ENCODE results near the gene VPS13D.

Gene VPS13D

DNA sequence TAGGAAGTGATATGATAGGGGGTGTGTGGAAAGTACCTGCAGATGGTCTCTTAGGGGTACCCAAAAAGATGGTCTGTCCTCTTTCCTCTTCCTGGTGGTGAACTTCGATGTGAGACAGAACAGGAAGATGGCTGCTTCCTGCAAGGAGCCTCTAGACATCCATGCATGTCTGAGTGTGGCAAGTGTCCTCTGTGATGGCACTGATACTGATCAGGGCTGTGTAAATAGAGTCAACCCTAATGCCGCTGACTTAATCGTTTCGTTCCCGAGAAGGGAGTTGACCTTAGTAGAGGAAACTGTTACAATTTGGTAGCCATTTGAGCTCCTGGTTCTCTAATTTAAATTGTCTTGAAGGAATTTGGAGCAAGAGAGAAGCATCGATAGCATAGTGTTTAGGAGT lies 168.6 kb downstream of the VPS13D start:
- no peak for TF ChIP-seq ZNF274 (IDR thresholded peaks at IDR 0.05; ENCODE audit: low read depth, low read length)
- DNase-seq (ENCODE audit: low read depth, low spot score) = no peak
- Histone ChIP-seq H3K27me3 (ENCODE audit: insufficient read depth, insufficient read length) (no peaks in the 10 kb centered on the region), H3K9me3 (ENCODE audit: insufficient read depth, low read length) (no peaks in the 10 kb centered on the region), H3K36me3 (ENCODE audit: insufficient read depth, insufficient read length, low read length) (peaks cover 24% of the 10 kb centered on the region), H3K4me1 (ENCODE audit: insufficient read depth, insufficient read length) (no peaks in the 10 kb centered on the region), H3K4me3 (ENCODE audit: insufficient read length, low read depth) (no peak overlapping the region), H3K9ac (ENCODE audit: insufficient read length, low read depth) (no peak overlapping the region)

- no peaks in the 10 kb centered on the region for H3K27me3 ChIP-seq (ENCODE audit: insufficient read depth, insufficient read length)
- no peak overlapping the region for H3K4me3 ChIP-seq (ENCODE audit: insufficient read length, low read depth)
- H3K4me1 ChIP-seq (ENCODE audit: insufficient read depth, insufficient read length) = no peaks in the 10 kb centered on the region
- TF ChIP-seq ZNF274 (IDR thresholded peaks at IDR 0.05; ENCODE audit: low read depth, low read length) (no peak), YY1 (IDR thresholded peaks at IDR 0.05; ENCODE audit: insufficient read depth, insufficient read length) (no peak), SUZ12 (IDR thresholded peaks at IDR 0.05; ENCODE audit: extremely low read depth, insufficient read depth, insufficient read length) (no peak)
- peaks cover 37% of the 10 kb centered on the region for H3K36me3 ChIP-seq (ENCODE audit: insufficient read depth, insufficient read length, low read length)
- no peaks in the 10 kb centered on the region for H3K9me3 ChIP-seq (ENCODE audit: insufficient read depth, low read length)
- DNase-seq (ENCODE audit: low read depth, low spot score) = no peak
- no peak overlapping the region for H3K9ac ChIP-seq (ENCODE audit: insufficient read length, low read depth)
These were observed 170.3 kb downstream of the VPS13D start for GRCh38 chr1:12400027-12400693.

- Histone ChIP-seq H3K36me3 (ENCODE audit: insufficient read depth, insufficient read length, low read length) (peaks cover 40% of the 10 kb centered on the region), H3K9me3 (ENCODE audit: insufficient read depth, low read length) (no peaks in the 10 kb centered on the region), H3K4me1 (ENCODE audit: insufficient read depth, insufficient read length) (no peaks in the 10 kb centered on the region), H3K9ac (ENCODE audit: insufficient read length, low read depth) (no peak overlapping the region), H3K4me3 (ENCODE audit: insufficient read length, low read depth) (no peak overlapping the region), H3K27me3 (ENCODE audit: insufficient read depth, insufficient read length) (no peaks in the 10 kb centered on the region)
- no peak for TF ChIP-seq YY1 (IDR thresholded peaks at IDR 0.05; ENCODE audit: insufficient read depth, insufficient read length)
- TF ChIP-seq ZNF274 (IDR thresholded peaks at IDR 0.05; ENCODE audit: low read depth, low read length) = no peak
- TF ChIP-seq SUZ12 (IDR thresholded peaks at IDR 0.05; ENCODE audit: extremely low read depth, insufficient read depth, insufficient read length) = no peak
- DNase-seq (ENCODE audit: low read depth, low spot score) = no peak
These were observed 172.4 kb downstream of the VPS13D start for GRCh38 chr1:12402159-12402673.

- no peak overlapping the region for H3K4me3 ChIP-seq (ENCODE audit: insufficient read length, low read depth)
- no peak for TF ChIP-seq SUZ12 (IDR thresholded peaks at IDR 0.05; ENCODE audit: extremely low read depth, insufficient read depth, insufficient read length)
- TF ChIP-seq ZNF274 (IDR thresholded peaks at IDR 0.05; ENCODE audit: low read depth, low read length) = no peak
- no peak for TF ChIP-seq YY1 (IDR thresholded peaks at IDR 0.05; ENCODE audit: insufficient read depth, insufficient read length)
- peaks cover 40% of the 10 kb centered on the region for H3K36me3 ChIP-seq (ENCODE audit: insufficient read depth, insufficient read length, low read length)
- no peaks in the 10 kb centered on the region for H3K27me3 ChIP-seq (ENCODE audit: insufficient read depth, insufficient read length)
- DNase-seq (ENCODE audit: low read depth, low spot score) = no peak
- no peak overlapping the region for H3K9ac ChIP-seq (ENCODE audit: insufficient read length, low read depth)
- no peaks in the 10 kb centered on the region for H3K4me1 ChIP-seq (ENCODE audit: insufficient read depth, insufficient read length)
- H3K9me3 ChIP-seq (ENCODE audit: insufficient read depth, low read length) = no peaks in the 10 kb centered on the region
These were observed 173.0 kb downstream of the VPS13D start for GRCh38 chr1:12402842-12403241.

DNA sequence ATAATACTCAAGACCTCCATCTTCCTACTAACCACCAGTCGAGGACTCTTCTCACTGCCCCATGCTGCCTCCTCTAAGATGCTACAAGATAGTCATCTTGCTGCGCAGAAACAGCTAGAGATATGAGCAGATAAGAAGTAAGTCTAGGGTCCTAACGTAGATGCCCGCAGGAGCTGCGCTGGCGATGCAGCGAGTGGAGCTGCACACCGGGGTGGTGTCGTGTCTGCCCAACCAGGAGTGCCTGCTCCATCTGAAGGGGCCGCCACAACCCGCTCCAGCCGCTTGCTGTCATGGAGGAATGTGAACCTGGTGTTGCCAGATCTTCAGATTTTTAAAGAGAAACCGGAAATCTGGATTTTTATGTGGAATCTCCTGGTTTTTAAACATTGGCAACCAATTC lies 175.1 kb downstream of the VPS13D start:
- Histone ChIP-seq H3K9me3 (ENCODE audit: insufficient read depth, low read length) (peaks cover 5% of the 10 kb centered on the region), H3K36me3 (ENCODE audit: insufficient read depth, insufficient read length, low read length) (peaks cover 40% of the 10 kb centered on the region), H3K9ac (ENCODE audit: insufficient read length, low read depth) (no peak overlapping the region), H3K4me3 (ENCODE audit: insufficient read length, low read depth) (no peak overlapping the region), H3K4me1 (ENCODE audit: insufficient read depth, insufficient read length) (no peaks in the 10 kb centered on the region), H3K27me3 (ENCODE audit: insufficient read depth, insufficient read length) (no peaks in the 10 kb centered on the region)
- TF ChIP-seq ZNF274 (IDR thresholded peaks at IDR 0.05; ENCODE audit: low read depth, low read length) = no peak
- TF ChIP-seq YY1 (IDR thresholded peaks at IDR 0.05; ENCODE audit: insufficient read depth, insufficient read length) = no peak
- TF ChIP-seq SUZ12 (IDR thresholded peaks at IDR 0.05; ENCODE audit: extremely low read depth, insufficient read depth, insufficient read length) = no peak
- no peak for DNase-seq (ENCODE audit: low read depth, low spot score)

GRCh38 chr1:12405325-12406210 lies 175.7 kb downstream of the VPS13D start:
- Histone ChIP-seq H3K27me3 (ENCODE audit: insufficient read depth, insufficient read length) (no peaks in the 10 kb centered on the region), H3K4me3 (ENCODE audit: insufficient read length, low read depth) (no peak overlapping the region), H3K36me3 (ENCODE audit: insufficient read depth, insufficient read length, low read length) (peaks cover 35% of the 10 kb centered on the region), H3K4me1 (ENCODE audit: insufficient read depth, insufficient read length) (no peaks in the 10 kb centered on the region), H3K9ac (ENCODE audit: insufficient read length, low read depth) (no peak overlapping the region), H3K9me3 (ENCODE audit: insufficient read depth, low read length) (peaks cover 12% of the 10 kb centered on the region)
- no peak for DNase-seq (ENCODE audit: low read depth, low spot score)
- no peak for TF ChIP-seq SUZ12 (IDR thresholded peaks at IDR 0.05; ENCODE audit: extremely low read depth, insufficient read depth, insufficient read length)
- no peak for TF ChIP-seq ZNF274 (IDR thresholded peaks at IDR 0.05; ENCODE audit: low read depth, low read length)
- no peak for TF ChIP-seq YY1 (IDR thresholded peaks at IDR 0.05; ENCODE audit: insufficient read depth, insufficient read length)

All from NT2/D1 (cell line).